ENCODE data around the gene KLHL35.

- TF ChIP-seq, protein P1, sequence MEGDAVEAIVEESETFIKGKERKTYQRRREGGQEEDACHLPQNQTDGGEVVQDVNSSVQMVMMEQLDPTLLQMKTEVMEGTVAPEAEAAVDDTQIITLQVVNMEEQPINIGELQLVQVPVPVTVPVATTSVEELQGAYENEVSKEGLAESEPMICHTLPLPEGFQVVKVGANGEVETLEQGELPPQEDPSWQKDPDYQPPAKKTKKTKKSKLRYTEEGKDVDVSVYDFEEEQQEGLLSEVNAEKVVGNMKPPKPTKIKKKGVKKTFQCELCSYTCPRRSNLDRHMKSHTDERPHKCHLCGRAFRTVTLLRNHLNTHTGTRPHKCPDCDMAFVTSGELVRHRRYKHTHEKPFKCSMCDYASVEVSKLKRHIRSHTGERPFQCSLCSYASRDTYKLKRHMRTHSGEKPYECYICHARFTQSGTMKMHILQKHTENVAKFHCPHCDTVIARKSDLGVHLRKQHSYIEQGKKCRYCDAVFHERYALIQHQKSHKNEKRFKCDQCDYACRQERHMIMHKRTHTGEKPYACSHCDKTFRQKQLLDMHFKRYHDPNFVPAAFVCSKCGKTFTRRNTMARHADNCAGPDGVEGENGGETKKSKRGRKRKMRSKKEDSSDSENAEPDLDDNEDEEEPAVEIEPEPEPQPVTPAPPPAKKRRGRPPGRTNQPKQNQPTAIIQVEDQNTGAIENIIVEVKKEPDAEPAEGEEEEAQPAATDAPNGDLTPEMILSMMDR (IDR thresholded peaks at IDR 0.05; ENCODE audit: borderline replicate concordance, extremely low read depth, low read length, poor library complexity, severe bottlenecking): no peak
- no peak for TF ChIP-seq EZH2 (IDR thresholded peaks at IDR 0.05; ENCODE audit: borderline replicate concordance, low read depth, low read length, severe bottlenecking)
Observed at GRCh38 chr11:75424396-75424795, 8.6 kb downstream of the KLHL35 start.
